Thyroid gland (tissue), 4 donors: ENCODE results near the gene MYO16. TPM values are rescaled to one million over a fixed set of nuclear protein-coding genes. Genes with fewer than 3 reads are reported as not detected.

Source experiments
- DNase-seq, 2 donors: peaks; one replicate each; pipeline ENCODE4 v3.0.0-alpha.2; 2019
- H3K27ac ChIP-seq, 3 donors: fragments of 200-600 bp; sonication (generic); 1 replicate in 2 of 3; 2 replicates in 1 of 3; pipeline ENCODE4 v1.5.1; 2016 to 2019; ENCODE audit warnings: mild to moderate bottlenecking in 1 of 3, moderate library complexity in 1 of 3
- H3K27me3 ChIP-seq: fragments of 200-600 bp; sonication (generic); one replicate; pipeline ENCODE4 v1.5.1; 2019
- H3K36me3 ChIP-seq, 2 donors: fragments of 200-600 bp; sonication (generic); one replicate each; pipeline ENCODE4 v1.5.1; 2016 to 2019
- H3K4me1 ChIP-seq, 2 donors: fragments of 200-600 bp; sonication (generic); one replicate each; pipeline ENCODE4 v1.5.1; 2017 to 2019
- H3K4me3 ChIP-seq, 3 donors: fragments of 200-600 bp; sonication (generic); replicated peaks in 1 of 3; 1 replicate in 2 of 3; 2 replicates in 1 of 3; pipeline ENCODE4 v1.5.1; 2016; ENCODE audit warnings: mild to moderate bottlenecking in 1 of 3
- H3K9me3 ChIP-seq: fragments of 200-600 bp; sonication (generic); one replicate; pipeline ENCODE4 v1.5.1; 2017
- CTCF ChIP-seq, 6 experiments: fragments of 200-600 bp in 3 of 6; fragments of 450-650 bp in 3 of 6; sonication (generic) in 3 of 6; IDR thresholded peaks; one replicate each; pipeline ENCODE4 v1.5.1; 2016 to 2019; ENCODE audit warnings: antibody characterized with exemption in 6 of 6, mild to moderate bottlenecking in 2 of 6, inconsistent platforms in 1 of 6, moderate library complexity in 1 of 6
- POLR2A ChIP-seq, 2 donors: fragments of 450-650 bp; IDR thresholded peaks; one replicate each; pipeline ENCODE4 v1.6.1; 2017; ENCODE audit warnings: antibody characterized with exemption in 2 of 2, mild to moderate bottlenecking in 2 of 2, moderate library complexity in 1 of 2
- WGBS, 2 donors: methylation state at CpG; one replicate each; pipeline ENCODE4 v1.1.5; 2017; 5-methylcytosine and 5-hydroxymethylcytosine counted together
- intact Hi-C: fragments of 100-400 bp; cut with DNase I; formaldehyde crosslinking; loops from one replicate; pipeline ENCODE4 v1.15.1; 2023
- total RNA-seq, 4 donors: library from RNA; depleted of rRNA; stranded (reverse); fragments of >200 nt; gene quantifications; one replicate each; pipeline ENCODE4 v1.2.3, GENCODE V29; 2016

The MYO16 gene
- total RNA-seq, 4 donors from 2014 or later: 0.10 to 0.13 (median 0.13) TPM; not detected in 1

- no peaks in the 10 kb centered on the region for H3K4me1 ChIP-seq
- no peak overlapping the region for H3K4me3 ChIP-seq
- no peak for DNase-seq
- intact Hi-C loops: no loop called here
- no peak overlapping the region for H3K27ac ChIP-seq
- H3K27me3 ChIP-seq: no peaks in the 10 kb centered on the region
- no peaks in the 10 kb centered on the region for H3K9me3 ChIP-seq
- H3K36me3 ChIP-seq: no peaks in the 10 kb centered on the region
- no peak for TF ChIP-seq POLR2A (IDR thresholded peaks at IDR 0.05)
- no peak for TF ChIP-seq CTCF (IDR thresholded peaks at IDR 0.05)
- WGBS, 2 donors: 47 to 49% methylated on average over 3 of the region's 3 CpGs
Observed at GRCh38 chr13:108929532-108930206, 300.3 kb downstream of the MYO16 start.

GRCh38 chr13:108932196-108932595, 302.8 kb downstream of the MYO16 start:
- H3K4me1 ChIP-seq: no peaks in the 10 kb centered on the region
- no peak for TF ChIP-seq CTCF (IDR thresholded peaks at IDR 0.05)
- no peak for TF ChIP-seq POLR2A (IDR thresholded peaks at IDR 0.05)
- H3K27me3 ChIP-seq: no peaks in the 10 kb centered on the region
- intact Hi-C loops: no loop called here
- no peaks in the 10 kb centered on the region for H3K36me3 ChIP-seq
- no peak for DNase-seq
- H3K4me3 ChIP-seq: no peak overlapping the region
- 80 to 84% methylated on average over 4 of the region's 4 CpGs for WGBS, 2 donors
- no peaks in the 10 kb centered on the region for H3K9me3 ChIP-seq
- no peak overlapping the region for H3K27ac ChIP-seq

- TF ChIP-seq POLR2A (IDR thresholded peaks at IDR 0.05) (no peak), CTCF (IDR thresholded peaks at IDR 0.05) (no peak)
- no peaks in the 10 kb centered on the region for H3K9me3 ChIP-seq
- no peaks in the 10 kb centered on the region for H3K27me3 ChIP-seq
- DNase-seq: no peak
- H3K4me1 ChIP-seq: no peaks in the 10 kb centered on the region
- no peak overlapping the region for H3K27ac ChIP-seq
- H3K4me3 ChIP-seq: no peak overlapping the region
- no peaks in the 10 kb centered on the region for H3K36me3 ChIP-seq
- intact Hi-C loops: no loop called here
Observed at GRCh38 chr13:108933061-108933460, 303.6 kb downstream of the MYO16 start.

GRCh38 chr13:108938155-108938554, 308.7 kb downstream of the MYO16 start:
- Histone ChIP-seq H3K27me3 (no peaks in the 10 kb centered on the region), H3K4me3 (no peak overlapping the region), H3K9me3 (no peaks in the 10 kb centered on the region), H3K36me3 (no peaks in the 10 kb centered on the region), H3K4me1 (no peaks in the 10 kb centered on the region), H3K27ac (no peak overlapping the region)
- 75 to 100% methylated on average over 1 of the region's 1 CpG for WGBS, 2 donors
- no peak for DNase-seq
- TF ChIP-seq POLR2A (IDR thresholded peaks at IDR 0.05): no peak
- TF ChIP-seq CTCF (IDR thresholded peaks at IDR 0.05): no peak
- intact Hi-C loops: no loop called here

GRCh38 chr13:108940121-108940520, 310.7 kb downstream of the MYO16 start:
- H3K4me3 ChIP-seq: no peak overlapping the region
- no peak for DNase-seq
- H3K27me3 ChIP-seq: no peaks in the 10 kb centered on the region
- no peaks in the 10 kb centered on the region for H3K4me1 ChIP-seq
- no peak for TF ChIP-seq CTCF (IDR thresholded peaks at IDR 0.05)
- TF ChIP-seq POLR2A (IDR thresholded peaks at IDR 0.05): no peak
- no peaks in the 10 kb centered on the region for H3K9me3 ChIP-seq
- 80 to 82% methylated on average over 2 of the region's 2 CpGs for WGBS, 2 donors
- intact Hi-C loops: no loop called here
- no peak overlapping the region for H3K27ac ChIP-seq
- H3K36me3 ChIP-seq: no peaks in the 10 kb centered on the region
